ENCODE measurements around the gene OTOL1.

DNA sequence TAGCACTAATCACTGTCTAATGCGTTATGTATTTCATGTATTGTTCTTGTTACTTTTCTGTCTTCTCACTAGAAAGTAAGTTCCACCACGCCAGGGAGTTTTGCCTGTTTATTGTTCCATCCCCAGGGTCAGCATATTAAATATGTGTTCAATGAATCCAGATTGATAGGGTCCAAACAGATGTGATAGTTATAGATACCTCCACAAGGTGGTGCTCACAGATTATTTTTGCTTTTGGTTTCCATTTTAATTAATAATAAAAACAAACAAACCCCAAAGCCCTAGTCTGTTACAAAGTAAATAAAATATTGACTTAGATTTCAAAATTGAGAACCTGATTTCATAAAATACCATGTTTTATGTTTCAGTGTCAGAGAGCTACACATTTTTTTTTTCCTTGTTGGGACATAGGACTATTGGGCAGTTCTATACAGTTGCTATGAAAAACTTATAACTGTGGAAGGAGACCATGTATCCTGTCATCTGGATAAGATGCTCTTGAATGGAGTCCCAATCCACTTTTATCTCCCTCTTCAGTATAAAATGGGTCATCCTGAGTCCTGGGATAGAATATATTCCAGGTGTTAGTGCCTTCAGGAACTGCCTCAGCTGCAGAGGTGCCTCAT is 12.4 kb downstream of the OTOL1 start:
- no peak for TF ChIP-seq POLR2AphosphoS5 (IDR thresholded peaks at IDR 0.05)
- TF ChIP-seq, protein P1, sequence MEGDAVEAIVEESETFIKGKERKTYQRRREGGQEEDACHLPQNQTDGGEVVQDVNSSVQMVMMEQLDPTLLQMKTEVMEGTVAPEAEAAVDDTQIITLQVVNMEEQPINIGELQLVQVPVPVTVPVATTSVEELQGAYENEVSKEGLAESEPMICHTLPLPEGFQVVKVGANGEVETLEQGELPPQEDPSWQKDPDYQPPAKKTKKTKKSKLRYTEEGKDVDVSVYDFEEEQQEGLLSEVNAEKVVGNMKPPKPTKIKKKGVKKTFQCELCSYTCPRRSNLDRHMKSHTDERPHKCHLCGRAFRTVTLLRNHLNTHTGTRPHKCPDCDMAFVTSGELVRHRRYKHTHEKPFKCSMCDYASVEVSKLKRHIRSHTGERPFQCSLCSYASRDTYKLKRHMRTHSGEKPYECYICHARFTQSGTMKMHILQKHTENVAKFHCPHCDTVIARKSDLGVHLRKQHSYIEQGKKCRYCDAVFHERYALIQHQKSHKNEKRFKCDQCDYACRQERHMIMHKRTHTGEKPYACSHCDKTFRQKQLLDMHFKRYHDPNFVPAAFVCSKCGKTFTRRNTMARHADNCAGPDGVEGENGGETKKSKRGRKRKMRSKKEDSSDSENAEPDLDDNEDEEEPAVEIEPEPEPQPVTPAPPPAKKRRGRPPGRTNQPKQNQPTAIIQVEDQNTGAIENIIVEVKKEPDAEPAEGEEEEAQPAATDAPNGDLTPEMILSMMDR (IDR thresholded peaks at IDR 0.05) = peak in 1 of 3 experiments; percentile 14

Measured in esophagus muscularis mucosa (tissue), 3 donors.